ENCODE data around the gene KLHL11. TPM values are rescaled to one million over a fixed set of nuclear protein-coding genes. Genes with fewer than 3 reads are reported as not detected.

Gene KLHL11
- polyA plus RNA-seq, 1 donor (not counting 4 experiments of a cell fraction or from before 2014, with no cell fraction given), result 5.2 TPM

DNA sequence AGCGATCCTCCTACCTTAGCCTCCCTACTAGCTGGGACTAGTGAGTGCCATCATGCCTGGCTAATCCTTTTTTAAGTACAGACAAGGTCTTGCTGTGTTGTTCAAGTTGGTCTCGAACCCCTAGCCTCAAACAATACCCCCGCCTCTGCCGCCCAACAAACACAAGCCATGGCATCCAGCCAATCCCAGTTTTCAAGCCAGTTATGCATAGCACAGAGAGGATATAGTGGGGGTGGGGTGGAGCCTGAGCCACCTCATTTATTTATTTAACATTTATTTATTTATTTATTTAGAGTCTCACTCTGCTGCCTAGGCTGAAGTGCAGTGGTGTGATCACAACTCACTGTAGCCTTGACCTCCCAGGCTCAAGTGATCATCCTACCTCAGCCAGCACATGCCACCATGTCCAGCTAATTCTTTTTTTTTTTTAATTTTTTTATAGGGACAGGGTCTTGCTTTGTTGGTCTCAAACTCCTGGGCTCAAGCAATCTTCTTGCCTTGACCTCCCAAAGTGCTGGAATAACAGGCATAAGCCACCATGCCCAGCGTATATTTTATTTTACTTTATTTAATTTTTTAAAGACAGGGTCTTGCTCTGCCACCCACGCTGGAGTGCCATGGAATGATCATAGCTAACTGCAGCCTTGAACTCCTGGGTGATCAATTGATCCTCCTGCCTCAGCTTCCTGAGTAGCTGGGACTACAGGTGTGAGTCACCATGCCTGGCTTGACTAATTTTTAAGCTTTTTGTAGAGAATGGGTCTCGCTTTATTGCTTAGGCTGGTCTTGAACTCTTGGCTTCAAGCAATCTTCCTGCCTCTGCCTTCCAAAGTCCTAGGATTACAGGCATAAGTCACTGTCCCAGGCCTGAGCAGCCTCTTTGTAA, 26.2 kb upstream of the KLHL11 start:
- FAIRE-seq (no peak), DNase-seq (ENCODE audit: low read depth, low spot score) (no peak)
- Histone ChIP-seq H3K4me2 (ENCODE audit: control insufficient read depth, extremely low read depth, insufficient read depth, low read depth, low read length) (no peak overlapping the region), H3K9ac (ENCODE audit: control insufficient read depth, extremely low read depth, insufficient read depth, low read length) (no peak overlapping the region), H2AFZ (ENCODE audit: control insufficient read depth, low read length) (no peak overlapping the region), H4K20me1 (ENCODE audit: control insufficient read depth, extremely low read depth, insufficient read depth, low read length) (peaks cover 10% of the 10 kb centered on the region), H3K4me3 (ENCODE audit: control insufficient read depth in 2 of 3, extremely low read depth in 1 of 3, insufficient read depth in 2 of 3, low read depth in 1 of 3, low read length in 3 of 3) (no peak overlapping the region), H3K4me1 (ENCODE audit: control insufficient read depth, extremely low read depth, insufficient read depth, low read length) (no peaks in the 10 kb centered on the region), H3K9me1 (ENCODE audit: control insufficient read depth, extremely low read depth, insufficient read depth, low read length) (no peaks in the 10 kb centered on the region), H3K27me3 (ENCODE audit: control insufficient read depth, extremely low read depth, insufficient read depth, low read length) (no peaks in the 10 kb centered on the region), H3K9me3 (ENCODE audit: control insufficient read depth, low read depth, low read length) (no peaks in the 10 kb centered on the region), H3K79me2 (ENCODE audit: control insufficient read depth, insufficient read depth, low read length) (peaks cover 12% of the 10 kb centered on the region), H3K36me3 (ENCODE audit: control insufficient read depth in 2 of 2, extremely low read depth in 1 of 2, insufficient read depth in 2 of 2, low read length in 2 of 2) (peaks cover 65 to 77% of the 10 kb centered on the region in 2 experiments), H3K27ac (ENCODE audit: control insufficient read depth, insufficient read depth, low read length) (no peak overlapping the region)
- TF ChIP-seq EZH2 (IDR thresholded peaks at IDR 0.05; ENCODE audit: low read length), result no peak
- no peak for TF ChIP-seq CTCF (optimal IDR thresholded peaks at IDR 0.05 in 1 of 3, IDR thresholded peaks at IDR 0.05 in 1 of 3, conservative IDR thresholded peaks at IDR 0.05 in 1 of 3; ENCODE audit: extremely low read depth in 1 of 3, insufficient read depth in 2 of 3, low read length in 3 of 3)
- dilution Hi-C loops (cut with MboI; ENCODE audit: extremely low pct_ligation_motif_present, low sequenced_read_pairs), result no loop called here

GRCh38 chr17:41888332-41888965, 23.2 kb upstream of the KLHL11 start:
- Histone ChIP-seq H3K9me3 (ENCODE audit: control insufficient read depth, low read depth, low read length) (no peaks in the 10 kb centered on the region), H3K4me1 (ENCODE audit: control insufficient read depth, extremely low read depth, insufficient read depth, low read length) (no peaks in the 10 kb centered on the region), H3K79me2 (ENCODE audit: control insufficient read depth, insufficient read depth, low read length) (peaks cover 17% of the 10 kb centered on the region), H3K27me3 (ENCODE audit: control insufficient read depth, extremely low read depth, insufficient read depth, low read length) (no peaks in the 10 kb centered on the region), H4K20me1 (ENCODE audit: control insufficient read depth, extremely low read depth, insufficient read depth, low read length) (peaks cover 9% of the 10 kb centered on the region), H3K9ac (ENCODE audit: control insufficient read depth, extremely low read depth, insufficient read depth, low read length) (no peak overlapping the region), H3K36me3 (ENCODE audit: control insufficient read depth in 2 of 2, extremely low read depth in 1 of 2, insufficient read depth in 2 of 2, low read length in 2 of 2) (peaks cover 66 to 80% of the 10 kb centered on the region in 2 experiments), H3K4me2 (ENCODE audit: control insufficient read depth, extremely low read depth, insufficient read depth, low read depth, low read length) (no peak overlapping the region), H3K4me3 (ENCODE audit: control insufficient read depth in 2 of 3, extremely low read depth in 1 of 3, insufficient read depth in 2 of 3, low read depth in 1 of 3, low read length in 3 of 3) (no peak overlapping the region), H2AFZ (ENCODE audit: control insufficient read depth, low read length) (no peak overlapping the region), H3K27ac (ENCODE audit: control insufficient read depth, insufficient read depth, low read length) (no peak overlapping the region), H3K9me1 (ENCODE audit: control insufficient read depth, extremely low read depth, insufficient read depth, low read length) (no peaks in the 10 kb centered on the region)
- dilution Hi-C loops (cut with MboI; ENCODE audit: extremely low pct_ligation_motif_present, low sequenced_read_pairs), result no loop called here
- no peak for TF ChIP-seq CTCF (optimal IDR thresholded peaks at IDR 0.05 in 1 of 3, IDR thresholded peaks at IDR 0.05 in 1 of 3, conservative IDR thresholded peaks at IDR 0.05 in 1 of 3; ENCODE audit: extremely low read depth in 1 of 3, insufficient read depth in 2 of 3, low read length in 3 of 3)
- TF ChIP-seq EZH2 (IDR thresholded peaks at IDR 0.05; ENCODE audit: low read length), result no peak
- FAIRE-seq (no peak), DNase-seq (ENCODE audit: low read depth, low spot score) (no peak)

All from keratinocyte (primary cell).